ENCODE data around the gene MMP23B. TPM values are rescaled to one million over a fixed set of nuclear protein-coding genes. Genes with fewer than 3 reads are reported as not detected.

MMP23B gene
- total RNA-seq, 4 donors from 2014 or later = 5.5 to 27.2 (median 9.4) TPM

DNA sequence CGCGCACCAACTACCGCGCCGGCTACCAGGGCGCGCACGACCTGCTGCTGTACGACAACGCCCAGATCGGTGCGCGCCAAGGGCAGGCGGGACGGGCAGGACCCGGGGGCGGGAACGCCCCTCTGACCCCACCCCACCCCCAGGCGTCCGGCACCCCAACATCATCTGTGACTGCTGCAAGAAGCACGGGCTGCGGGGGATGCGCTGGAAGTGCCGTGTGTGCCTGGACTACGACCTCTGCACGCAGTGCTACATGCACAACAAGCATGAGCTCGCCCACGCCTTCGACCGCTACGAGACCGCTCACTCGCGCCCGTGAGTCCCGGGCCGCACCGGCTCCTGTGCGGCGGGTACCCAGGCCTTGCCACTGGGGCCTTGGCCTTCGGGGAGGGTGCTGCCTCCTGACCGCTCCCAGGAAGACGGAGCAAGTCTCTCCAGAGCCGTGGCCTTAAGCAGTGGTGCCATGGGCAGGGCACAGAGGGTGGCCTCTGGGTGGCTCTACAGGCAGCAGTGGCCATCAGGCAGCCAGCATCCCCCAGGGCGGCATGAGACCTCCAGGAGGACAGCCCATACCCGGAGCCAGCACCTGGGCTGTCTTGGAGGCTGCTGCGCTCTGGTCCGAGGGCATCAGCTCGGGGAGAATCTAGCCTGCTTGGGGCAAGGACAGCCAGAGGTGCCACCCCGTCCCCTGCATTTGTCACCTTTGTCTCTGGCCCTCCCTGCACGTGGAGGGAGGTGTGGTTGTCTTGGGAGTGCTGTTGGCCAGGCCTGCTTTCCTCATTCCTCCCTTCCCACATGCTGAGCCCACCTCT lies 8.1 kb upstream of the MMP23B start:
- Histone ChIP-seq H3K36me3 (peaks cover 0 to 62% of the 10 kb centered on the region in 2 donors), H3K9me3 (no peaks in the 10 kb centered on the region), H3K27ac (no peak overlapping the region), H3K27me3 (peaks cover 6% of the 10 kb centered on the region), H3K4me1 (peaks cover 0 to 35% (median 0%) of the 10 kb centered on the region in 3 donors), H3K4me3 (no peak overlapping the region)
- TF ChIP-seq POLR2A (IDR thresholded peaks at IDR 0.05) (no peak), POLR2AphosphoS5 (IDR thresholded peaks at IDR 0.05) (no peak), EP300 (IDR thresholded peaks at IDR 0.05) (no peak)
- TF ChIP-seq, protein P1, sequence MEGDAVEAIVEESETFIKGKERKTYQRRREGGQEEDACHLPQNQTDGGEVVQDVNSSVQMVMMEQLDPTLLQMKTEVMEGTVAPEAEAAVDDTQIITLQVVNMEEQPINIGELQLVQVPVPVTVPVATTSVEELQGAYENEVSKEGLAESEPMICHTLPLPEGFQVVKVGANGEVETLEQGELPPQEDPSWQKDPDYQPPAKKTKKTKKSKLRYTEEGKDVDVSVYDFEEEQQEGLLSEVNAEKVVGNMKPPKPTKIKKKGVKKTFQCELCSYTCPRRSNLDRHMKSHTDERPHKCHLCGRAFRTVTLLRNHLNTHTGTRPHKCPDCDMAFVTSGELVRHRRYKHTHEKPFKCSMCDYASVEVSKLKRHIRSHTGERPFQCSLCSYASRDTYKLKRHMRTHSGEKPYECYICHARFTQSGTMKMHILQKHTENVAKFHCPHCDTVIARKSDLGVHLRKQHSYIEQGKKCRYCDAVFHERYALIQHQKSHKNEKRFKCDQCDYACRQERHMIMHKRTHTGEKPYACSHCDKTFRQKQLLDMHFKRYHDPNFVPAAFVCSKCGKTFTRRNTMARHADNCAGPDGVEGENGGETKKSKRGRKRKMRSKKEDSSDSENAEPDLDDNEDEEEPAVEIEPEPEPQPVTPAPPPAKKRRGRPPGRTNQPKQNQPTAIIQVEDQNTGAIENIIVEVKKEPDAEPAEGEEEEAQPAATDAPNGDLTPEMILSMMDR (IDR thresholded peaks at IDR 0.05) = no peak
- no peak for ATAC-seq
- 100% methylated on average over 1 of the region's 51 CpGs; no CpG with 5 or more reads in 1 of the 2 donors for WGBS, 2 donors (ENCODE audit: low coverage in 1 of 2)

DNA sequence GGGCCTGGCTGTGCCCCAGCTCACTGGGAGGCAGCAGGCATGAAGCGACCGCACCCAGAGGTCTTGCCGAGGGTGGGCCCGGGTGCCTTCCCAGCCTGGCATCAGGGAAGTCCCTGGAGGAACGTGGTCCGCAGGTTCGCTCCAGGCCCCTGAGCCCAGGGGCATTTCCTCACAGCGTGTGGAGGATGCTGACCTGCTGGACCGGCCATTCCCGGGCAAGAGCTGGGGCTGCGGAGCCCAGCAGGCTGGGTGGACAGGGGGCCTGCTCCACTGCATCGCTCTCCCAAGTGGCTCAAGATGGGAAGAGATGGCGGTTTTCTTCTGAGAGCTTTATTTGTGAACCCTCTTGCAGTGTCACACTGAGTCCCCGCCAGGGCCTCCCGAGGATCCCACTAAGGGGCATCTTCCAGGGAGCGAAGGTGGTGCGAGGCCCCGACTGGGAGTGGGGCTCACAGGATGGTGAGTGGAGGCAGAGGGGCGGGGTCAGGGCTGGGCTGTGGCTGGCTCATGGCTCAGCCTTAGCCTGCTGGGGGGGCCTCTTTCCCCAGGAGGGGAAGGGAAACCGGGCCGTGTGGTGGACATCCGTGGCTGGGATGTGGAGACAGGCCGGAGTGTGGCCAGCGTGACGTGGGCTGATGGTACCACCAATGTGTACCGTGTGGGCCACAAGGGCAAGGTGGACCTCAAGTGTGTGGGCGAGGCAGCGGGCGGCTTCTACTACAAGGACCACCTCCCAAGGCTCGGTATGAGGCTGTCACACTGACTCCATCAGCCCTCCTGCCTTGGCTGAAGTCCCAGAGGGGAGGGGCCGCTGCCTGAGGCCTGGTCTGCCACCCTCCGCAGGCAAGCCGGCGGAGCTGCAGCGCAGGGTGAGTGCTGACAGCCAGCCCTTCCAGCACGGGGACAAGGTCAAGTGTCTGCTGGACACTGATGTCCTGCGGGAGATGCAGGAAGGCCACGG lies 7.2 kb upstream of the MMP23B start:
- H3K27me3 ChIP-seq = peaks cover 15% of the 10 kb centered on the region
- no peaks in the 10 kb centered on the region for H3K9me3 ChIP-seq
- peaks cover 0 to 62% of the 10 kb centered on the region in 2 donors for H3K36me3 ChIP-seq
- ATAC-seq = no peak
- H3K4me3 ChIP-seq = no peak overlapping the region
- H3K27ac ChIP-seq = no peak overlapping the region
- TF ChIP-seq POLR2AphosphoS5 (IDR thresholded peaks at IDR 0.05) (no peak), EP300 (IDR thresholded peaks at IDR 0.05) (no peak), POLR2A (IDR thresholded peaks at IDR 0.05) (no peak)
- TF ChIP-seq, protein P1 (IDR thresholded peaks at IDR 0.05) = no peak
- 20% methylated on average over 1 of the region's 38 CpGs; no CpG with 5 or more reads in 1 of the 2 donors for WGBS, 2 donors (ENCODE audit: low coverage in 1 of 2)
- H3K4me1 ChIP-seq = peaks cover 0 to 30% (median 0%) of the 10 kb centered on the region in 3 donors

GRCh38 chr1:1625404-1625775 lies 6.6 kb upstream of the MMP23B start:
- Histone ChIP-seq H3K4me3 (no peak overlapping the region), H3K9me3 (no peaks in the 10 kb centered on the region), H3K36me3 (peaks cover 0 to 68% of the 10 kb centered on the region in 2 donors), H3K27ac (no peak overlapping the region), H3K4me1 (peaks cover 0 to 30% (median 2%) of the 10 kb centered on the region in 3 donors), H3K27me3 (peaks cover 21% of the 10 kb centered on the region)
- no peak for TF ChIP-seq POLR2A (IDR thresholded peaks at IDR 0.05)
- TF ChIP-seq POLR2AphosphoS5 (IDR thresholded peaks at IDR 0.05) = no peak
- TF ChIP-seq, protein P1 (IDR thresholded peaks at IDR 0.05) = no peak
- TF ChIP-seq EP300 (IDR thresholded peaks at IDR 0.05) = no peak
- no CpG with 5 or more reads among the region's 28 CpGs for WGBS, 2 donors (ENCODE audit: low coverage in 1 of 2)
- ATAC-seq = no peak

DNA sequence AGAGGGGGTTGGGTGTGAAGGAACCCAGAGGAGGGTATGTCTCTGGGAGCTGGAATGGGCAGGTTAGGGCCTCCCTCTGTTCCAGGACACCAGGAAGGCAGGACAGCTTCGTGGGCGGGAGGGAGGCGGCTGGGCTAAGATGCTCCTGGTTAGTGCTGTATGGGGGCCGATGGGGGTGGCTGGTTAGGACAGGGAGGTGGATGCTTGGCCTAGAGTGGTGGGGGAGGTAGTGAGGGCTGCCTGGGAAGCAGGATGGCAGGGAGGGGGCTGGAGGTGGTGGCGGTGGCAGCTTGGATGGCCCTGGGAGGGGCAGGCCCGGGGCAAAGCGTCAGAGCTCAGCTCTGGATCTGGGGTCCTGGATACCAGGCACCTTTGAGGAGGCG lies 6.2 kb upstream of the MMP23B start:
- TF ChIP-seq POLR2A (IDR thresholded peaks at IDR 0.05) = no peak
- TF ChIP-seq, protein P1 (IDR thresholded peaks at IDR 0.05) = no peak
- TF ChIP-seq POLR2AphosphoS5 (IDR thresholded peaks at IDR 0.05) = no peak
- TF ChIP-seq EP300 (IDR thresholded peaks at IDR 0.05) = no peak
- Histone ChIP-seq H3K4me3 (no peak overlapping the region), H3K9me3 (no peaks in the 10 kb centered on the region), H3K4me1 (peaks cover 0 to 32% (median 6%) of the 10 kb centered on the region in 3 donors), H3K27ac (no peak overlapping the region), H3K36me3 (peaks cover 0 to 70% of the 10 kb centered on the region in 2 donors), H3K27me3 (peaks cover 26% of the 10 kb centered on the region)
- no peak for ATAC-seq
- WGBS, 2 donors (ENCODE audit: low coverage in 1 of 2) = 83 to 94% methylated on average over 3 of the region's 8 CpGs

All from gastroesophageal sphincter (tissue), 4 donors.